GM18867 (cell line): ENCODE results near the gene KCNIP1.
"Not testable (repeated sequence)": the region's sequence is repeated elsewhere in the genome, so short reads cannot be mapped to it uniquely, and the experiment has no call there.

Experiments used
- ATAC-seq: cut with Tn5 transposase; IDR thresholded peaks from one replicate; pipeline ENCODE4 v1.9.1; 2021; ENCODE audit warnings: mild to moderate bottlenecking, moderate library complexity; ENCODE audit not compliant: unreplicated experiment

The KCNIP1 gene

DNA sequence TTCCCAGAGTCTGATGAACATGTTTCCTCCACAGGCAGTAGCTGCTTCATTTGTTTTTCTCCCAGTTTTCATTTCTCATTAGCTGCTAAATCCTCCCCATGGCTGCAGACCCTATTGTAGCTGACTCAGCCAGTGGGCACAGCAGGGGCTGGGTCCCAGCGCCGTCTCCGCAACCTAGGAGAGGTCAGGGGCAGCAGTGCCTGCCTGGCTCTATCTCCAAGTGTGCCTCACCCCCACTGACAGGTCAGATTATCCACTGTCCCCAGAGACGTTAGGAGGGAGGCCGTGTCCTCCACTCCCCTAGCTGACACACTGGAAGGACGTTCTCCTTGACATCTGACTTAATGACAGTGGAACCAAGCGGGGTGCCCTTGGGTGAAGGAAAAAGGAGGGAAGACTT is 31.1 kb downstream of the KCNIP1 start:
- no peak for ATAC-seq

DNA sequence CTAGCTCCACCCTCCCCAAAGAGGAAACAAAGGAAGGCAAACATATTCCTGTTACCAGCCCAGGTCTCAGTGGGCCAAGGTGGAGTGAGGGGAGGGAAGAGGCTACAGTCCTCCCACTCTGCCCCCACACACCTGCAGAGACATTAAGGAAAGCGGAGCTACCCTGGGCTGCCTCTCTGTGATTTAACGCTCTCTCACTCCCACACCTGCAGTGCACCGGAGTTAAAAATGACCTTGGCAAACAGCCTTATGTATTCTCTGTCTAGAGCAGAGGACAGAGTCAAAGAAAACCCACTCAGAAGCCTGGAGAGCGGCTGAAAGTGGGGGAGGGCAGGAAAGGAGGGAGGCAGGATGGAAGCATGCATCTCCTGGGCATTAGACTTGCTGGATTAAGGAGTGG is 32.7 kb downstream of the KCNIP1 start:
- no peak for ATAC-seq

DNA sequence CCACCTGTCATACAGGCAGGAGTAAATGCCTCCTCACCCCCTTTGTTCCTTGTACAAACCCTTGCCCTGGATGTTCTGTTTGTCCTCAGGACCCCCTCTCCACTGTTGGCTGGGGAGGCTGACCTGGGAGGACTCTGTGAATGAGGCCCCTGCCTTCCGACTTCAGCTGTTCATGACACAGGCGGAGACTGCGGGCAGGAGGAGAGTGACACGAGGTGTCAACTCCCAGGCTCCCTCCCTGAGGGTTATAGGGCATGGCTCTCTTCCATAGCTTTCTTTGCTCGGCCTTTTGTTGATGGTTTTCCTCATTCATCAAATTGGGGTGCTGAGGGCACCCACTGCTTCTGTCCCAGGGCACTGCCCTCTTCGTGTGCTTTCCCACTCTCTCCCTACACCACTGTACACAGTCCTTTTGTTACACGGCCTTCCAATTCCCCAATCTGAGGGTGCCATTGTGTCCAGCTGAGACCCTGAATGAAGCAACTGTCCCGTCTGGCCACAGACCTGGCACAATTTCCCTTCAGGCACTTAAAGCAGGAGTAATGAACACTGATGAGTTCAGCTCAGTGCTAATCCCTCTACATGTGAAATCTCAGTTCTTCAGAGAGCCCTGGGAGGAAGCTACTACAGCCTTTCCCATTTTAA is 33.8 kb downstream of the KCNIP1 start:
- no peak for ATAC-seq

DNA sequence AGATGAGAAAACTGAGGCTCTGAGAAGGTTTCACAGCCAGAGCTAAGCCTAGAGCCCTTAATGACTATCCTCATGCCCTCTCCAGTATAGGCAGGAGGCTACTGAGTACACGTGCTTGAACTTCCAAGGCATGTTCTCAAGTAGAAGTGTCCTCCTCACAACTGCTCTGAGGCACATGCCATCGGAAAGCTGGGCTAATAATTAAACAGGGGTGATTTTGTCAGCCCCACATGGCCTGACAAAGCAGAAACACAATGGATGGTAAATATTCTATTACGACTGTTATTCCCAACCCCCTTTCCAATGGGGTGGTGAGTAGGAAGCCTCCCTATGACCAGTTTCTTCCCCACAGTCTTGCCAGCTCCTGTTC is 34.3 kb downstream of the KCNIP1 start:
- ATAC-seq, result no peak

DNA sequence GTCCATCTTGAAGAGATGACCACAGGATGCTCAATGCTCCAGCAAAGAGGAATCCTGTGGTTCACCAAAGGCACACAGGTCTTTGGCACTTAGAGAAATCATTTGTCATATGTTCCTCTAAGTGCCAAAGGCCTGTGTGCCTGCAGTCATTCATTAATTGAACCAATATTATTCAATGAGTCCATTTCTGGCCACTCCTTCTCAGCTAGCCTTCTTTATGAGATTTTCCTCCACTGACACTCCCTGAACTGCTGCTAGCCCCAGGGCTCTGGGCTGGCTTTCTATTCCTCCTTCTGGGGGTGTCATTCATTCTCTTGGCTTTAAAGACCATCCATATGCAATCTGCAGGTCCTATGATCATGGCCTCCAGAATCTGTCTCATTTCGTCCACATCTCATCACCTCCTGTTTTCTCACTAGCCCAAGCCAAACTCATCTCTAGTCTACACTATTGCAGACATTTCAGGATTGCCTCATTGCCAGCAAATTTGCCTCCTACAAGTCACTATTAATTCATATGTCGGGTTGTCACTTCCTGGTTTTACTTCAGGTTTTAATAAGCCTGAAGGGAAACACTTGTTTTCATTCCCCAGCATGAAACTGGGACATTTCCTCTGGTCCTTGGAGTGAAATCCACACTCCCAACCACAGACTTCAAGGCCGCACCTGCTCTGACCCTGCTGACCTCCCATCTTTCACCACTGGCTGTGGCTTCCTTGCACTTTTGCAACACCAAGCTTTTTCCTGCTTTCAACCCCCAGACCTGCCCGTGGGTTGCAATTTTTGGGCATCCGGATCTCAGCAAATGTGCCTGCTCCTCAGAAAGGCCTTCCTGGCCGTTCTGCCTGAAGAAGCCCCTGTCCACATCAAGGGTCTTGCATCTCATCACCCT is 35.1 kb downstream of the KCNIP1 start:
- ATAC-seq, result no peak

DNA sequence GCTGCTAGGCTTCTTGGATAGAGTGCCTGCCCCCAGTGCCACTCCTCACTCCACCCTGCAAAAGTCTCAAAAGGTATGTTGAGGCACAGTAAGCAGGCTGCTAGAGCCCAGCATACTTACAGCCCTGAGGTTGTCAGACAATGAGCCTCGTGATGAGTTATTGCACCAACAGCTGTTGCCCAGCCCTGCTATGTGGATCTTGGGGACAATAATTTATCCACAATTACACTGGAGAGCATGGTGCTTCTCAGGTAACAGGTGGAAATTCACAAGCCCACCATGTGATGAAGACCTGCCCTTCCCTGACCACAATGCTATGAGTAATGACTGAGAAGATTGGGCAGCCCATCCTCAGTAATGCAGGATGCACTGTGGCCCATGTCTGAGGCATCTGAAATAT is 36.5 kb downstream of the KCNIP1 start:
- ATAC-seq, result no peak

DNA sequence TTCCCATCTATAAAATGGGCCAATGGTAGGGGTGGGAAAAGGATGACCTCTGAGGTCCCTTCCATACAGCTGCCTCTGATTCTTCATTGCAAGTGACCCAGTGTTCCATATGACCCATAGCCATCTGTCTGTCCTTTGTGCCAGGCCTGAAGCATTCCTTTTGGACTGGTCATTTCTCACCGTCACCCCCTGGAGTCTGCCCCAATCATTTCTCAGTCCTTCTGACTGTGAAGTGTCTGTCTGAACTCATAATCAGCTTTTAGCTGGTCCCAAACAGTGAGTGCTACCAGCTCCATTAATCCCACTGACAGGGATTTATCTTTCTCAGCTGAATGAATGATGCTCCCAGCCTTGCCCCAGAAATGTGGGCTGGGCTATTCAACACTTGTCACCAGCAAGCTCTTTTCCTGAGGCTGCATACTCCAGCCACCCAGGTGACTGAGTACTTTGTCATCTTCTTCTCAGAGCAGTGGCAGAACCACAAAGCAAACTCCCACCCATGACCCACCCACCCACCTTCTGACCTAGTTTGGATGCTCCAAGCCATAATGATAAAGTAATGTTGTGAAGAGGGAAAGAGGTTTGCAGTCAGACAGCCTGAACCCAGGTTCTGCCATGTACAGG is 37.4 kb downstream of the KCNIP1 start:
- no peak for ATAC-seq

DNA sequence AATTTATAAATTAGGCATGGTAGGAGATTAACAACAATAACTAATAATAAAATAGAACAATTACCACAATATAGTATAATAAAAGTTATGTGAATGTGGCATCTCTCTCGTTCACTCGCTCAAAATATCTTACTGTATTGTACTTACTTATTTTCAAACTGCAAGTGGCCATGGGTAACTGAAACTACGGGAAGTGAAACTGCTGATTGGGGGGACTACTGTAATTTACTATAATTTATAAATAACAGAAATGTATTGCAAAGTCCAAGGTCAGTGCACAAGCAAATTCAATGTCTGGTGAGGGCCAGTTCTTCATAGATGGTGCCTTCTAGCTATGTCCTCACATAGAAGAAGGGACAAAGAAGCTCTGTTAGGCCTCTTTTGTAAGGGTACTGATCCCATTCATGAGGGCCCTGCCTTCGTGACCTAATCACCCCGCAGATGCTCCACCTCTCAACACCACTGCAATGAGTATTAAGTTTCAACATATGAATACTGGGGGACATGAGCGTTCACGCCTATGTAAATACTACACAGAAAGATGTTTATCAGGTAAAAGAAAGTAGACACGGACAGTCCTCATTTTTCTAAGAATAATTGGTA is 39.0 kb downstream of the KCNIP1 start:
- ATAC-seq, result no peak

DNA sequence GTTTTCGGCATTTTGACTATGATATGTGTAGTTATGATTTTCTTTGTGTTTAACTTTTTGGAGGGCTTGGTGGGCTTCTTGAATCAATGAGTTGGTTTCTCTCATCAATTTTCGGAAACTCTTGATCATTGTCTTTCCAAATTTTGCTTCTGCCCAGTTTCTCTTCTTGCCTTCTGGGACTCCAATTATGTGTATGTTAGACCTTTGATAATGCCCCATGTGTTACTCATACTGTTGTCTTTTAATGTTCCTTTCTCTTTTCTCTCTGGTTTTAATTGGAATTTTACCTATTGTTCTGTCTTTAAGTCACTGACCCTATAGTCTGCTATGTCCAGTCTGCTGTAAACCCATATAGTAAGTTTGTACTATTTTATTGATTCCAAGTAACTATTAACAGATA is 41.5 kb downstream of the KCNIP1 start:
- ATAC-seq, result no peak

DNA sequence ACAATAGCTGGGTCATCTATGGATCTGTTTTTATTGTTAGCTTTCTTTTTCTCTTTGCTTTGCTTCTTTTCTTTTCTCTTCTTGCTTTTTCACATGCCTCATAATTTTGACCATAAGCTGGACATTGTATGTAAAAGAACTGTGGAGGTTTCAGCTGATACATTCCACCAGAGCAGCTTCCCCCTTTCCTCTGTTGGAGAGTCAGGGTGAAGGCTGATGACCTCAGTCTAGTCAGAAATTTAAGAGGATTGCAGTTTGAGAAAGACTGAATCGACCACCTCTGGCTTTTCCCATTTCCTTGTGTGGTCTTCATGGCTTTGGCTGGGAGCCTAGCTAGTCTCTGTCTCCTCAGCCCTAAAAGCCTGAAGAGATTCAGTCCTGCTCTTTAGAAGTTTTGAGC is 42.0 kb downstream of the KCNIP1 start:
- no peak for ATAC-seq

DNA sequence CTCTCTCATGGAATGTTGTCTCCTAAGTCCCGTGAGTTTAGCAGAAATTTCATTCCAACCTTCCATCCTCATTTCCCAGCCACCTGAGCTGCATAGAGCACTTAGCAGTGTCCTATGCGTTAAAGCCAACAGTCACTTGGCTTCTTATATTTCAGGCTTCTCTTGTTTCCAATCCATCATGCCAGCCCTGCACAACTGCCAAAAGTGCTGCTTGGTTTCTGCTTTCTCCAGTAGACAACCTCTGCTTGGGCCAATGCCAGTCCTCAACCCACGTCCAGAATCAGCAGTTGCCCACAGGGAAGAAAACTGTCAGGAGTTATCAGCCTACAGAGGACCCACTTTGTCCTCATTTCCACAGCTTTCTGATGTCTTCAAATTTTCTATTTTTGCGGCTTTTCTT is 42.5 kb downstream of the KCNIP1 start:
- no peak for ATAC-seq

DNA sequence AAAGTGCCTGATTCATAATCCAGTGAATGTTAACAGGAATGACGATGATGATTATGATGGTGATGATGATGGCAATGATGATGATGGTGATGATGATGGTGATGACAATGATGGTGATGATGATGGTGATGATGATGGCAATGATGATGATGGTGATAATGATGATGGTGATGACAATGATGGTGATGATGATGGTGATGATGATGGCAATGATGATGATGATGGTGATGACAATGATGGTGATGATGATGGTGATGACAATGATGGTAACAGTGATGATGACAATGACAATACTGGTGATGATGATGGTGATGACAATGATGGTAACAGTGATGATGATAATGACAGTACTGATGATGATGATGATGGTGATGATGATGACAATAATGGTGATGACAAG is 46.6 kb downstream of the KCNIP1 start:
- not testable (repeated sequence) for ATAC-seq

DNA sequence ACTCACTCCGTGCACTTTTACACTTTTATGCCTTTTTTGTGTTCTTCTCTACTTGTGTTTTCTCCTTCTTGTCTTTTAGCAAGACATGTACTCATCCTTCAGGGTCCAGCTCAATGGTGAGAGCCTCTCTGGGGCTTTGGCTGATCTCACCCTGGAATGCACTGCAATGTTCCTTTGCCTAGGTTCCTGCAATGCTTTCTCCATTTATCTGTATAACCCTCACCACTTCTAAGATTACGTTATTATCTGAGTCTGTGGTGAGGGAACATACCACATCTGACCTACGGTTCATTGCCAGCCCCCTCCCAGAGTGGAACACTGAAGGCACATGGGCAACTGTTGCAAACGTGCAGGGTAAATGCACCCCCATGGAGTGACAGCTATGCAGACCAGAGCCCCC is 47.3 kb downstream of the KCNIP1 start:
- no peak for ATAC-seq

DNA sequence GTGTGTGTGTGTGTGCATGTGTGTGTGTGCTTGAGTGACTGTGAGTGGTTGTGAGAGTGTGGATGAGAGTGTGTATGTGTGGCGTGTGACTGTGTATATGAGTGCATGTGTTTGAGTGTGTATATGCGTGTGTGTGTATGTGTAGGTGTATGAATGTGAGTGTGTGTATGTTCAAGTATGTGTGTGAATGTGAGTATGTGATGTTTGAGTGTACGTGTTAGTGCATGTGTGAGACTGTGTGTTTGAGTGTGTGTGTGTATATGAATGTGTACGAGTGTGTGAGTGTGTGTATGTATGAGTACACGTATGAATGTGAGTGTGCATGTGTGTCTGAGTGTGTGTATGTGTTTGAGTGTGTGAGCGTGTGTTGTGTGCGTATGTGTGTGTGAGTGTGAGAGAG is 47.8 kb downstream of the KCNIP1 start:
- ATAC-seq, result no peak

DNA sequence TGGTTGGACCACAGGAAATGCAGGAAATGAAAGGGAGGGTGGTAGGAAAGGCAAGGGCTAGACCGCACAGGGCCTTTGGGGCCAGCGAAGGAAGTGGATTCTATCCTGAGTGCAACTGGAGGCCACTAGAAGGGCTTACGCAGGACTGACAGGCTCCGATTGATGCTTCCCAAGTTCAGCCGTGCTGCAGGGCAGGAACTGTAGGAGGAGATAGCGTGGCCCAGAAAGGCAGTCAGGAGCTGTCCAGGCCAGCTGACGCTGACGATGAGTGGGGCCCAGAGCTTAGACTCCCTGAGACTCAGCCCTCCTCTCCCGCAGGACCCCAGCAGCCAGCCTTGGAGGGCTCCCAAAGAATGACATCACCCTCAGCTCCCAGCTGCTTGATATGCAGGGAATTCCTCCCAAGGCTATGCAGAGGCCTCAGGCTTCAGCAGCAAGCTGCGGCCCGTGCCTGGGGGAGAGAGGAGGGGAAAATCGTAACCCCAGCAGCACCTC is 48.8 kb downstream of the KCNIP1 start:
- no peak for ATAC-seq

DNA sequence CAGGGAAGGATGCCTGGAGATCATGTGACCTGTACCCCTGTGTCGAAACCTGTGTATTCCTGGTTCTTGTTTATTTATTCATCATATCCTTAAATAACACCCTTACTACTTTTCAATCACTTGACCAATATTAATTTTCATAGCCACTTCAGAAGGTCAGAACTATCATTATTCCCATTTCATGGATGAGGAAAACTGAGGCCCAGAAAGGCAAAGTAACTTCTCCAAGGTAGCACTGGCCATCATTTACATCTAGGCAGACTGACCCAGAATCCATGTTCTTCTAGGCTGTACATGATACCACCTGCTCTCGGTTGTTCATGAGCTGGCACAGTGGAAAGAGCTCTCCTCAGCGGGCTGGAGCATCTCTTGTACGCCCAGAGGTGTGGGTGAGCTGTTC is 49.4 kb downstream of the KCNIP1 start:
- no peak for ATAC-seq

DNA sequence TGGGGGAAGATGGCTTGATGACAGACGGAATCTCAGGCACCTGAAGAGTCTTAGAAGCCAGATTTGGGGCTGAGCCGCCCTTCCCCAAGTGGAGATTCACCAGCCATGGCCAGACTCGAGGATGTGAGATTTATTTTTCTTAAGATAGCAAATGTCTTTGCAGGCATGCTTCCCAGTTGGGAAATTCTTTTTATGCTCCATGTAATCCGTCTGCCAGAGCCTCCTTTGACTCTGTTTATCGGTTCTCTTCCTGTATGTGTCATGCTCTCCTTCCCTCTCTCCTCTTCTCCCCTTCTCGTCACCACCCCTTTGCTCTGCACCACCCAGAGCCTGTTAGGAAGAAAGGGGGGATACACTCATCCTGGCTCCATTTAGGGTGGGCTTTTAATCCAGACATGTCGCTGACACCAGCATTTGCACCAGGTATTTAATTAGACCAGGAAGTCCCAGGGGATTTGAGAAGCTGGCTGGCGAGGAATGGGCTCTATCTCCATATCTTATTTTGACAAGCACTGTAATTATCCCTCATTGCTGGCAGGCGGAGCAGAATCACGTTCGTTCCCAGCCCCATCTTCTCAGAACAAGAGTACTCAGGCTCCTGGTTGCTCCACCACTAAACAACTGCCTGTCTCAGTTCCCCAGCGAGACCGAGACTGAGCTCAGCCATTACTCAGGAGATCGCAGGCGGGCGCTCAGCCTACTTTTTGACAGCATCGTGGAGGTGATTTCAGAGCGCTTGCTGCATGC is 50.9 kb downstream of the KCNIP1 start:
- no peak for ATAC-seq

DNA sequence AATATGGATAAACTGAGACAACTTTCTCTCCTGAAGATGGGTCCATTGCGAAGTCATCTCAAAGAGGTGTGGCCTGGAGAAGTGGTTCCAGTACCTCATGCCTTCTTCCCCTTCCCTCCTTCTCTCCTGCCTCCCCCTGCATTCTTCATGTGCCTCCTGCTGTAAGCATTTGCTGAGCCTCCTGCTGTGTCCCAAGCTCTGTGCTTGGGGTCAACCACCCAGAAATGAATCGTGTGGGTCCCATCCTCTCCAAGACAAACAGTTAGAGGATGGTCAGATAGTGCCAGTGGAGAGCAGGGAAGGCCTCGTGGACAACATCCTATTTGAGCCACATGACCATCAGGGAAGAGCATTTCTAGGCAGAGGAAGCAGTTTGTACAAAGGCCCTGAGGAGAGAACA is 53.5 kb downstream of the KCNIP1 start:
- ATAC-seq, result no peak

DNA sequence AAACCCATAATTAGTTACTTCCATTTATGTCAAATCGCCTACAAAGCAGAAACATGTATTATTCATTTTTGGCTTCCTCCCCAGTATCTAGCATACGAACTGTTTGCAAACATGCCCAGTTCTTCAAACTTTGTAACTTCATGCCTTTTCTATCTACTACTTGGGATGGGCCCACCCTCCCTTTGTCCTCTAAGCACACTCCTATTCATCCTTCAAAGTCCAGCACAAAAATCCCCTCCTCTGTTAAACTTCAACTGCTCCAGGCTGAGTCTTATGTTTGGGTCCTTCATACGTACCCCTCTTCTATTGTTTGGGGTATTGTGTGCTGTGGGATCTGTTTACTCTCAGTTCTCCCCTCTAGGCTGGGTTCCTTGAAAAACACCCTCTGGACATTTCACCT is 55.5 kb downstream of the KCNIP1 start:
- ATAC-seq, result no peak

DNA sequence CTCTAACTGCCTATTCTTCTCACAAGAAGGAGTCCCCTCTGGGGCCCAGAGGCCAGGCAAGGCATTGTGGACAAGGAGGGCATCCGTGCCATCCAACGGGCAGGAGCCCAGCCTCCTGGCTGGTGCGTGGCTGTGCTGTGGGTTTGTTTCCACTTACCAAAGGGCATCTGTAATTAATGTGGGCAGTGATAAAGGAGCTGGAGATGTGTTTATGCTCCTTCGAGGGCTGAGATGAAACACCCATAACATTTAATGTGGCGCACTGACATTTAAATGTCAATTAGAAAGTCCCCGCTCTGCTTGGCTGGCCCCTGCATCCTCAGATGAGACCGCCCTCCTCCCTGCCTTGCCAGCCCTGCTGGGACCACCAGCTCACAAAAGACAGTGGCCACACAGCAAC is 57.1 kb downstream of the KCNIP1 start:
- no peak for ATAC-seq
